GM12873 (cell line): Measurements from ENCODE around the gene JKAMP.

Source experiments
- TF ChIP-seq, protein P1 (sequence below): IDR thresholded peaks from 2 replicates; pipeline ENCODE4 v1.5.1; 2012; ENCODE audit warnings: low read depth, mild to moderate bottlenecking, moderate library complexity, low read length, control low read depth; ENCODE audit not compliant: insufficient read depth; ENCODE audit errors: missing control alignments

Gene JKAMP

DNA sequence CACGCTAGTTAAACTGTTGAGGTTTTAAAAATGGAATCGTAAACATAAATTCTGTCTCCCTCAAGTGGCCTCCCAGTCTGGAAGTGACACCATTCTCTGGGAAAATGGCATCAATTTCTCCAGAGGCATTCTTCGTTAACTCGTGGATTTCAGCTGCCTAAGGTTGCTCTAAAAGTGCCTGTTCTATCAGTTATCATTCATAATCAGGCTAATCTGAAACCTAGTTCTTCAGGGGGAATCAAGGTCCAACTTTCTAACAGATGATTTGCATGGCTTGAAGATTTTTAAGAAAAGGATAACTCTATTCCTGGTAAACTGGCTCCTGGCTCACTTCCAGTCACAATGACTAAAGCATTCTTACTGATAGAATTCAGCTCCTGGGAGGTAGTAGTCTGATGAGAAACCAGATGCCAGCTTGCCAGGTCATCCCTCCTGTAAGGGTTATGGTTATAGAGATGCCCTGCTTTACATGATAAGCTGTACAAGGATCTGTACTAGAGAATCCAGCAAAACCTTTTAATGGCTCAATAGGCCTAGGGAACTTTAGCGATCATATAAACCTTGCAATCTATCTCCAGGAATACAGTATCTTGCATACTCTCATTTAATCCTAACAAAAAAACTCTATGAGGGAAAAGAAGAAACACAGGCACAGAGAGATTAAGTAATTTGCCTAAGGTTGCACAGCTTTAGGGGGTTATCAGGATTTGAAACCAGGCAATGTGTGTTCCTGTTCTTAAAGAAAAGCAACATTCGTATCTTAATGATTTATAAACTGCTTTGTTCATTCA is 1.6 kb upstream of the JKAMP start:
- TF ChIP-seq, protein P1, sequence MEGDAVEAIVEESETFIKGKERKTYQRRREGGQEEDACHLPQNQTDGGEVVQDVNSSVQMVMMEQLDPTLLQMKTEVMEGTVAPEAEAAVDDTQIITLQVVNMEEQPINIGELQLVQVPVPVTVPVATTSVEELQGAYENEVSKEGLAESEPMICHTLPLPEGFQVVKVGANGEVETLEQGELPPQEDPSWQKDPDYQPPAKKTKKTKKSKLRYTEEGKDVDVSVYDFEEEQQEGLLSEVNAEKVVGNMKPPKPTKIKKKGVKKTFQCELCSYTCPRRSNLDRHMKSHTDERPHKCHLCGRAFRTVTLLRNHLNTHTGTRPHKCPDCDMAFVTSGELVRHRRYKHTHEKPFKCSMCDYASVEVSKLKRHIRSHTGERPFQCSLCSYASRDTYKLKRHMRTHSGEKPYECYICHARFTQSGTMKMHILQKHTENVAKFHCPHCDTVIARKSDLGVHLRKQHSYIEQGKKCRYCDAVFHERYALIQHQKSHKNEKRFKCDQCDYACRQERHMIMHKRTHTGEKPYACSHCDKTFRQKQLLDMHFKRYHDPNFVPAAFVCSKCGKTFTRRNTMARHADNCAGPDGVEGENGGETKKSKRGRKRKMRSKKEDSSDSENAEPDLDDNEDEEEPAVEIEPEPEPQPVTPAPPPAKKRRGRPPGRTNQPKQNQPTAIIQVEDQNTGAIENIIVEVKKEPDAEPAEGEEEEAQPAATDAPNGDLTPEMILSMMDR: no peak

DNA sequence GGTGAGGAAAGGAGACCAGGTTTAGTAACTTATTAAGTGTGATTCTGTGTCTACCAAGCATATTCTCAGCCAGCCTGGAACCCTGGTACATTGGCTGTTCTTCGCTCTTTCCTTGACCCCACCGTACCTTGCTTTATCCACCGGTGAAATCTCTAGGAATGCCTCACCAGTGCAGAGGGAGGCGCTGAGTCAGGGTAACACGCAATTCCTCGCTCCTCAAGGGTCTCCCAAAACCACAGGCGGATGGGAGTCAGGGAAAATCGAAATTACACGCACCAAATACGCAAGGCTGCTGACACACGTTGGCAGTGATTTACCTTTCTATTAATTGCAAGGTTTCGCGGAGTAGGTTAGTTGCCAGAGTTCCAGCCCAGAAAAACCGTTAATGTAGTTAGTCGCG is 954 bp upstream of the JKAMP start:
- TF ChIP-seq, protein P1: no peak

DNA sequence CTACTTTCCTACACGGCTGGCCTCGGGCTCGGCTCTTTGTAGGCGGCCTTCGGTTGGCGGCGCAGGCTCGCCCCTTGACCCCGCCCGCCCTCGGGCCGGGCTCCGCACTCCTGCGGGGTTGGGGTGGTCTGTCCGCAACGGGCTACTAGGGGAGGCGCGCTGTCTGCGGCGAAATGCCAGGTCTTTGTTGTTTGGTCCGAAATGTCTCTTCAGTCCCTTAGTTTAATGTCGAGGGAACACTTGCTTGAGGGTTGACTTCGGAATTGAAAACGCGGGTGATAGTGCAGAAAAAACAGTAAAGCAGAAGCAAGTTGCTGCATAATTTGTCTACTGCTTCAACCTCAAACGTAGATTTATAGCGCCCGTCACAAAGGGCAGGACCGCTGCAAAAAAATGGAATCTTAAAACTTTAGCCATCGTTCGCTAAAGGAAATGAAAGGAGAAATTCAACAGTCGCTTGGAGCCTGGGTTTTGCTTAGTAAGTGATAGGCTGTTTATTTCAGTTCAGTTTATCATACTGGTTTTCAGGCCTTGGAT is 390 bp downstream of the JKAMP start:
- TF ChIP-seq, protein P1: no peak

DNA sequence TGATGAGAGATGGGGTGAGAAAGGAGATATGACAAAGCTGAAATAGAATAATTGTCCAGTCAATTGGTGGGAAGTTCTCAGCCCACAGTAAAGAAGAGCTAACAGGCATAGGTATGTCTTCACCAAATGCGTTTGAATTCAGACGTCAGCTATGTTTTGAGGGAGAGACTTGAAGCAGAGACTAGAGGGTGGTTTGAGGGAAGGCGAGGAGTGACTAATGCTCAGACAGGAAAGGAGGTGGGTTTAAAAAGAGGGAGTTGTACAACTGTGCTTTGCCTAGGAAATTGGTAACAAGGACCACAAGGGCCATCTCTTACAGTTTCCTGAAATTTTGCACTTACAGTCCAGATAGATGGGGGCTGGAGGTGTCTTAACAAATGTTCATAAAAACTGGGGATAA is 6.4 kb downstream of the JKAMP start:
- TF ChIP-seq, protein P1: no peak

DNA sequence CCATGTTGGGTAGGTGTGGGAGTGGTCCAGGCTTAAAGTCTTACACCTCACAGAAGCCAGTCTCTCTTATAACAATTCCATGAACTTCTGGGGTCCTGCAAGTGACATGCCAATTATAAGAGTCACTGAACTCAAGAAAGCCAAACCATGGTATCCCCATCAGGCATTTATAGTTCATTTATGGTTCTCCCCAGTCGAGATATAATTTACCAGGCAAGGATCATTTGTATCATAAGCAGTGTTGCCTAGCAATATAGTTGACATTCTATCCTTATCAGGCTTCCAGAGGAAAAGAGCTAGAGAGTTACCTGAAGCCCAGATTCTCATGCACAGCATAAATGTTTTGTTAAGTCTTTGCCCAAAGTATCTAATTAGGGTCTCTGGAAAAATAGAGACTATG is 8.1 kb downstream of the JKAMP start:
- TF ChIP-seq, protein P1: no peak

DNA sequence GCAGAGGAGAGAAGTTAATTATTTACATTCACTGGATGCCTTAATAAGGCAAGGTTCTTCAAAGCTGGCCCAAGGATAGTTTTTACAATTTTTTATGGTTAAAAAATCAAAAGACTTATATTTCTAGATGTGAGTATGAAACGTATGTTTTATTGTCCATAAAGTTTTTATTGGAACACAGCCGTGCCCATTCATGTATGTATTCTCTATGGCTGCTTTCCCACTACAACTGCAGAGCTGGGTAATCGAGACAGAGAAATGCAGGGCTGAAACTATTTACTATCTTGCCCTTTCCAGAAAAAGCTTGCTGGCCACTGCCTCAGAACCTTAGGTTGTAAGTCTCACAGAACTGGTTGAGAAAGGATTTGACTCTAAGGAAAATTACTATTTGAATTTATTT is 16.4 kb downstream of the JKAMP start:
- TF ChIP-seq, protein P1: no peak

DNA sequence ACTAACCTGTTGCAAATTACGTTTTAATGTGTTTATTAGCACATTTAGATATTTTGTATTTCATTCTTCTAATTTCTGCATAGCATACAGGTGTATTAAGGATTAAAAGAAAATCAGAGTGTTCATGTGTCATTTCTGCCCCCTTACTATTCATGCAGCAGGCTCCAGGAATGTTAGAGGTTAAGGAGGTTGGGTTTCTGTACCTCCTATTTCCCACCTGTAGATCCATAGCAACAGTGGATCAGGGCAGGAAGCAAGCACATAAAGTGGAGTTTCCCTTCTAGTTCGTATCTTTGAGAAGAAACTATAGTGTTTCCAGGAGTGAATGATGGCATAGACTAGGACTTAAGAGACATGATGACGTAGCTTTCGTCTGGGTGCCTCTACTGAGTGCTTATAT is 18.9 kb downstream of the JKAMP start:
- TF ChIP-seq, protein P1: no peak
